A549 treated with GW870086 at 1 μM for 4 hours (cell line): ENCODE results near the gene SMIM26. TPM values are rescaled to one million over a fixed set of nuclear protein-coding genes. Genes with fewer than 3 reads are reported as not detected.

ENCODE experiments used
- total RNA-seq: library from RNA; stranded (reverse); fragments of 200-300 nt; extraction: Qiagen RNA extraction; gene quantifications from 5 replicates; pipeline ENCODE4 v1.2.3, GENCODE V29; 2022; ENCODE audit warnings: low read depth

SMIM26 gene, protein sequence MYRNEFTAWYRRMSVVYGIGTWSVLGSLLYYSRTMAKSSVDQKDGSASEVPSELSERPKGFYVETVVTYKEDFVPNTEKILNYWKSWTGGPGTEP
- 127 to 187 TPM (median 135 TPM) in 5 replicates for total RNA-seq

DNA sequence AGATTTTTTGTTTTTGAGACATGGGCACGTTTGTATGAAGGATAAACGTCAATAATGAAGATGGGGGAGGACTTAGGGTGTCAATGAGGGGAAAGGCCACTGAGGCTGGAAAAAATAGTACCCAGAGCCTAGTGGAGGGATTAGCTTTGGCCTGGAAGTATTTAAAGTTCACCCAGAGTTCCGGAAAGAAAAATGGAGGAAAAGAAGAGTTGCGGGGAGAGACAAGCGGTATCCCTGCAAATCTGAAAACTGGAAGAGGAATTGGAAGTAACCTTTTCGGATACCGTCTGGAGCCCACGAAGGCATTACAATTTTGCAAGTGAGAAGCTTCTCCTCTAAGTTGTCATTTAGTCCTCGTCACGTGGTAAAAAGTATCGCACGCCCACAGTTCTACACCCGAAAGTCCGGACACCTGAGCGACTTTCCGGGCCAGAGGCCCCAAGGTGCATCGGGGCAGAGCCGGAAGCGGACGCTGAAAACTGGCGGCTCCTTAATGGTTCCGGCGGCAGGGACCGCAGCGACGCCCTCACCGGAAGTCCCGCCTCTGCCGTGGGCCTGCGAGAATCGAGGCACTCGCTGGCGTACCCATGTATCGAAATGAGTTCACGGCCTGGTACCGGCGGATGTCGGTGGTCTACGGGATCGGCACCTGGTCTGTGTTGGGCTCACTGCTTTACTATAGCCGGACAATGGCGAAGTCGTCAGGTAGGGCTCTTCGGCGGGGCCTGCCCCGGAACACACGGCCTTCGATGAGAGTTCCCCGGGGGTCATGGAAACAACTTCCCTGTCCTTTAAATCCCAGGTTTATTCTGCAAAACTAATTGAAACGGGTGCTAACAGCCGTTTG, at the start of gene SMIM26:
Gene SMIM26, plus strand, starts transcription at position 541 of the 847 bp plus-strand sequence. Its CDS starts 47 bp downstream, at position 588.

DNA sequence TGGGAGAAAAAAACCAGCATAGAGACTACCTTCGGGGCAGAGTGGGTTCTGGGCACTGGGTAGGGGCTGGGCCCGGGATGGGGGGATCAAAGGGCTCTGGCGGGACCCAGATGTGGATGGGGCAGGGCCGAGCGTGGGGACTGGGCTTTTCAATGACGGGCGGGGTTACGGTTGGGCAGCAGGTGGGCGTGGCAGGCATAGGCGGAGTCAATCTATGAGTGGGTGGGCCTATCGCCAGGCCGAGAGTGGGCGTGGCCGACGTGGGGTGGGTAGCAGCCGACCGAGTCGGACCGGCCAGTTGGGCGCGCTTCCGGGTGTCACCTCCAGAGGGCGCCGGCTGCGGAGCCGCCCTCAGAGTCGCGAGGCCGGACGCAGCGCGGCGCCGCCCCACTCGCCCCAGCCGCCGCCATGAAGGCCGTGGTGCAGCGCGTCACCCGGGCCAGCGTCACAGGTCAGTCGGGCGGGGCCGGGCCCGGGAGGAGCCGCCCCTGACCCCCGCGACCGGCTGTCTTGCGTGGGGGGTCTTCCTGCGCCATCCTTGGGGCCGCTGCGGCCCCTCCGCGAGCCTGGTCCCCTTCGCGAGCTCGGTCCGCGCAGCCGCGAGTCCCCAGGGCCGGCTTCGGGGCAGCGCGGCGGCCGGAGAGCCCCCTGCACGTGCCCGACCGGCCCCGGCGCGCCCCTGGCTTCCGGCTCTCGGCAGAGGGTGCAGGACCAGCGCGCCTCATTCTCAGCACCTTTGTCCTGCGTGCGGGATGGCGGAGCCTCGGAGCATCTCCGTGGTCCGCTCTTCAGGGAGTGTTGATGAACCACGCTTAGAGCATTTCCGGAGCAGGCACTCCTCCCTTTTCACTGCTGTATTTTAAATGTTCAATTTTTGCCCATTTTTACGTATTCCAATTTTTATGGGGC, 20.7 kb downstream of the SMIM26 start, which contains the start of gene DTD1:
Gene DTD1, plus strand, starts transcription at position 390 of the 909 bp plus-strand sequence. Its CDS starts 19 bp downstream, at position 409.

Other genes with a start within 250 kb of the SMIM26 start
- gene DZANK1, start 100.4 kb upstream of the SMIM26 start, total RNA-seq = 2.7 to 3.0 TPM (median 2.9 TPM) in 5 replicates
- gene POLR3F, start 100.0 kb upstream of the SMIM26 start, total RNA-seq = 13.6 to 23.7 TPM (median 16.1 TPM) in 5 replicates
- gene RBBP9, start 70.2 kb upstream of the SMIM26 start, total RNA-seq = 12.0 to 17.4 TPM (median 14.4 TPM) in 5 replicates
- 53.4 to 61.2 TPM (median 57.2 TPM) in 5 replicates for gene SEC23B, start 59.5 kb upstream of the SMIM26 start, total RNA-seq
- gene DTD1, start 20.6 kb downstream of the SMIM26 start, total RNA-seq = 76.9 to 80.9 TPM (median 77.7 TPM) in 5 replicates
- gene SCP2D1, start 246.4 kb downstream of the SMIM26 start, total RNA-seq = not detected in 5 replicates